Testis (tissue), 2 donors: ENCODE measurements around the gene BBS1.

Experiments
- CTCF ChIP-seq, 3 experiments: fragments of 450-650 bp in 2 of 3; fragments of 200-600 bp in 1 of 3; sonication (generic) in 1 of 3; IDR thresholded peaks; one replicate each; pipeline ENCODE4 v1.5.1; 2016 to 2019; ENCODE audit warnings: antibody characterized with exemption in 3 of 3, mild to moderate bottlenecking in 2 of 3, moderate library complexity in 1 of 3
- POLR2A ChIP-seq: fragments of 450-650 bp; IDR thresholded peaks from one replicate; pipeline ENCODE4 v1.6.1; 2017; ENCODE audit warnings: antibody characterized with exemption, mild to moderate bottlenecking, moderate library complexity

- TF ChIP-seq POLR2A (no peak), CTCF (IDR thresholded peaks at IDR 0.05) (no peak)
These were observed 44.2 kb downstream of the BBS1 start for GRCh38 chr11:66554602-66555001.
